CD4-positive, alpha-beta memory T cell (primary cell): ENCODE measurements around the gene KDM3A. TPM values are rescaled to one million over a fixed set of nuclear protein-coding genes. Genes with fewer than 3 reads are reported as not detected.

Source experiments
- CTCF ChIA-PET: fragments of 350-600 bp; sonication (Branson Sonifier 250); formaldehyde crosslinking; loops from one replicate; lab custom pipeline; 2021; ENCODE audit warnings: inconsistent platforms; ENCODE audit not compliant: partially characterized antibody; lab: Charles Lee
- POLR2A ChIA-PET: fragments of 350-600 bp; sonication (Branson Sonifier 250); formaldehyde crosslinking; loops from one replicate; lab custom pipeline; 2021; ENCODE audit not compliant: partially characterized antibody; lab: Charles Lee
- DNase-seq, 5 donors: peaks; one replicate each; pipeline versions ENCODE4 v3.0.0 to v3.0.0-alpha.2; 2020 to 2022; ENCODE audit warnings: mixed read lengths in 1 of 5
- H3K27ac ChIP-seq: one replicate; pipeline ENCODE4 v1.7.0; 2013; ENCODE audit warnings: low read depth, low read length
- H3K27me3 ChIP-seq: 2 replicates; pipeline ENCODE4 v1.7.0; 2013; ENCODE audit warnings: mild to moderate bottlenecking, low read length, moderate library complexity; ENCODE audit not compliant: insufficient read depth
- H3K36me3 ChIP-seq: 2 replicates; pipeline ENCODE4 v1.7.0; 2013; ENCODE audit warnings: mild to moderate bottlenecking, low read length, moderate library complexity; ENCODE audit not compliant: insufficient read depth
- H3K4me1 ChIP-seq: 2 replicates; pipeline ENCODE4 v1.7.0; 2013; ENCODE audit warnings: mild to moderate bottlenecking, low read length, moderate library complexity; ENCODE audit not compliant: insufficient read depth
- H3K4me3 ChIP-seq, 2 donors: one replicate each; pipeline ENCODE4 v1.7.0; 2013; ENCODE audit warnings: low read length in 2 of 2, mild to moderate bottlenecking in 1 of 2
- H3K9me3 ChIP-seq, 2 donors: one replicate each; pipeline ENCODE4 v1.7.0; 2013; ENCODE audit warnings: low read length in 2 of 2, control low read depth in 1 of 2; ENCODE audit not compliant: control insufficient read depth in 1 of 2
- H3K27ac Mint-ChIP-seq, 7 donors: one replicate each; pipeline ENCODE4 v1.8.0; 2020 to 2021; ENCODE audit warnings: mixed read lengths in 7 of 7, mild to moderate bottlenecking in 6 of 7, inconsistent platforms in 3 of 7, moderate library complexity in 3 of 7
- H3K27me3 Mint-ChIP-seq, 2 donors: one replicate each; pipeline ENCODE4 v1.8.0; 2020 to 2021; ENCODE audit warnings: mixed read lengths in 2 of 2
- H3K36me3 Mint-ChIP-seq, 2 donors: one replicate each; pipeline ENCODE4 v1.8.0; 2020 to 2021; ENCODE audit warnings: mixed read lengths in 2 of 2, inconsistent platforms in 1 of 2, mild to moderate bottlenecking in 1 of 2
- H3K4me1 Mint-ChIP-seq, 4 donors: one replicate each; pipeline ENCODE4 v1.8.0; 2020 to 2021; ENCODE audit warnings: mixed read lengths in 4 of 4, mild to moderate bottlenecking in 1 of 4
- H3K4me3 Mint-ChIP-seq, 8 donors: one replicate each; pipeline ENCODE4 v1.8.0; 2020 to 2021; ENCODE audit warnings: mixed read lengths in 8 of 8, mild to moderate bottlenecking in 7 of 8, moderate library complexity in 6 of 8, inconsistent platforms in 3 of 8
- H3K9me3 Mint-ChIP-seq, 8 donors: one replicate each; pipeline ENCODE4 v1.8.0; 2020 to 2021; ENCODE audit warnings: mixed read lengths in 8 of 8, mild to moderate bottlenecking in 5 of 8, inconsistent platforms in 3 of 8, moderate library complexity in 1 of 8
- intact Hi-C: fragments of 100-400 bp; cut with micrococcal nuclease; formaldehyde crosslinking; loops from one replicate; pipeline ENCODE4 v1.15.1; 2023
- polyA plus RNA-seq, 2 donors: library from polyadenylated mRNA; unstranded; fragments of 300-500 nt; fragmentation: Illumina TruSeq; gene quantifications; one replicate each; pipeline ENCODE4 v1.2.3, GENCODE V29; 2021
- total RNA-seq, 2 experiments: library from RNA; stranded (reverse); gene quantifications; one replicate each; pipeline ENCODE4 v1.2.3, GENCODE V29; 2021

KDM3A gene
- total and polyA plus RNA-seq, 4 experiments from 2014 or later, result 17.2 to 164 (median 99.1) TPM

DNA sequence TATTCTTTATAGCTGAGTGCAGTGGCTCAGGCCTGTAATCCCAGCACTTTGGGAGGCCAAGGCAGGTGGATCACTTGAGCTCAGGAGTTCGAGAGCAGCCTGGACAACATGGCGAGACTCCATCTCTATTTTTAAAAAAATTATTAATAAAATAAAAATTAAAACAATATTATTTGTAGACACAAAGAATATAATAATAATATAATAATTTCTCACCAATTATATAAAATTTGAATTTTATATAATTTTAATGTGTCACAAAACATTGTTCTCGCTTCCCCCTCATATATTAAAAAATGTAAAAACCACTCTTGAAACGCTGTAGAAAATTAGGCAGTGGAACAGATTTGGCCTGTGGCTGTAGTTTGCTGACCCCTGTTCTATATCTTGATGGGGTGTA, 5.6 kb upstream of the KDM3A start:
- intact Hi-C loops, result no loop called here
- CTCF ChIA-PET, result no interaction called here
- no peak for DNase-seq
- no peaks in the 10 kb centered on the region for H3K4me1 ChIP-seq
- H3K27ac Mint-ChIP-seq, result no peak overlapping the region
- H3K27me3 ChIP-seq, result no peaks in the 10 kb centered on the region
- H3K27ac ChIP-seq, result no peak overlapping the region
- peaks cover 3 to 5% (median 3%) of the 10 kb centered on the region in 4 donors for H3K4me1 Mint-ChIP-seq
- H3K9me3 Mint-ChIP-seq, result peaks cover 2 to 34% (median 22%) of the 10 kb centered on the region in 8 donors
- H3K9me3 ChIP-seq, result peaks cover 6 to 9% of the 10 kb centered on the region in 2 donors
- no peak overlapping the region for H3K4me3 Mint-ChIP-seq
- peaks cover 6 to 17% of the 10 kb centered on the region in 2 donors for H3K36me3 Mint-ChIP-seq
- H3K4me3 ChIP-seq, result no peak overlapping the region
- POLR2A ChIA-PET, result no interaction called here
- no peaks in the 10 kb centered on the region for H3K36me3 ChIP-seq
- peaks cover 2 to 5% of the 10 kb centered on the region in 2 donors for H3K27me3 Mint-ChIP-seq

- intact Hi-C loops, result no loop called here
- H3K4me3 ChIP-seq, result no peak overlapping the region
- POLR2A ChIA-PET, result no interaction called here
- no peak overlapping the region for H3K27ac Mint-ChIP-seq
- H3K4me3 Mint-ChIP-seq, result no peak overlapping the region
- H3K27me3 ChIP-seq, result no peaks in the 10 kb centered on the region
- CTCF ChIA-PET, result no interaction called here
- peaks cover 3 to 39% (median 26%) of the 10 kb centered on the region in 8 donors for H3K9me3 Mint-ChIP-seq
- no peak overlapping the region for H3K27ac ChIP-seq
- peaks cover 13 to 18% of the 10 kb centered on the region in 2 donors for H3K36me3 Mint-ChIP-seq
- H3K4me1 Mint-ChIP-seq, result peaks cover 5 to 12% (median 8%) of the 10 kb centered on the region in 4 donors
- H3K27me3 Mint-ChIP-seq, result peaks cover 4 to 9% of the 10 kb centered on the region in 2 donors
- H3K4me1 ChIP-seq, result no peaks in the 10 kb centered on the region
- no peaks in the 10 kb centered on the region for H3K36me3 ChIP-seq
- no peak for DNase-seq
- peaks cover 6 to 9% of the 10 kb centered on the region in 2 donors for H3K9me3 ChIP-seq
Measured at GRCh38 chr2:86436328-86436727, 4.8 kb upstream of the KDM3A start.

DNA sequence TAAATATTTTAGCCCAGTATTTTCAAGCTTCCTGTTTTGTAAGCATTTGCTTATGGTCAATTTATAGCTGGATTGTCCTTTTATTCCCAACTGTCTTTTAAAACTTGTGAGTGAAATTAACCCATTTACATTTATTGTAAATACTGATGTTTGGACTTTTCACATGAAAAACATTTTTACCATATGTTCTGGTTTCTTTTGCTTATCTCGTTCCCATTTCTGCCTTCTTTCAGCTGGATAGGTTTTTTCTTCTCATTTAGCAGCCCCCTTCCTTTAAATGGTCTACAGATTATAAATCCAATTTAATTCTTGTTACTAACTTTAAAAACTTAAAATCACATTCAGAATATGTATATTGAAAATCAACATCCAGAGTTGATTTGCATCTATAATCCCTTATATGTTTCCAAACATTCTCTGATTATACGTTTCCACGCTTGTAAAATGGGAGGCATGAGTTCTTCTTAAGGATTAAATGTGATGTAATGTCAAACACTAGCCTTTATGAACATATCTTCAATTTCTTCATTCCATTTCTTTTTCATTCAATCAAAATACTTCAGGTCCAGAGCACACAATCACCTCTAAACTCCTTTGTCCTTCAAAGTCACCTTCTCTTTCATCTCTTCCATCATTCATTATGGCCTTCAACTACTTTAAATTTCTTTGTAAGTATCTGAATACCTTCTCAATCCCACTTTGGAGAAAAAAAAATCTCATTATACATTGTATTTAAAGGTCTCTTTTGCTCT, 1.1 kb upstream of the KDM3A start:
- peaks cover 30 to 43% (median 38%) of the 10 kb centered on the region in 4 donors for H3K4me1 Mint-ChIP-seq
- no peak for DNase-seq
- POLR2A ChIA-PET, result interaction anchor here (0.7 to 4.4 kb wide), 35 partner anchors 9 to 1981 kb away, joined by 3 to 62 read pairs (median 11); partner anchors contain the start of genes CHMP3, IMMT, MRPL35 and POLR1A
- peaks cover 3 to 39% (median 25%) of the 10 kb centered on the region in 8 donors for H3K9me3 Mint-ChIP-seq
- H3K4me3 Mint-ChIP-seq, result peak overlapping the region; percentile 9 to 99 (median 92)
- Histone ChIP-seq H3K9me3 (peaks cover 6 to 9% of the 10 kb centered on the region in 2 donors), H3K27me3 (no peaks in the 10 kb centered on the region), H3K36me3 (no peaks in the 10 kb centered on the region), H3K4me1 (peaks cover 29% of the 10 kb centered on the region), H3K4me3 (no peak overlapping the region), H3K27ac (peak overlapping the region; percentile 83)
- CTCF ChIA-PET, result interaction anchor here (1.0 to 2.3 kb wide), 6 partner anchors 11 to 219 kb away, joined by 3 to 11 read pairs (median 4); no protein-coding TSS in a partner anchor
- peak overlapping the region; percentile 97 to 100 (median 98) for H3K27ac Mint-ChIP-seq
- peaks cover 2 to 9% of the 10 kb centered on the region in 2 donors for H3K27me3 Mint-ChIP-seq
- intact Hi-C loops, result loop anchor here (1.0 to 10.0 kb wide), 7 partner anchors 123 to 1111 kb away; partner anchors contain the start of genes CHMP3, ELMOD3, IMMT and RETSAT
- H3K36me3 Mint-ChIP-seq, result peaks cover 33 to 41% of the 10 kb centered on the region in 2 donors

DNA sequence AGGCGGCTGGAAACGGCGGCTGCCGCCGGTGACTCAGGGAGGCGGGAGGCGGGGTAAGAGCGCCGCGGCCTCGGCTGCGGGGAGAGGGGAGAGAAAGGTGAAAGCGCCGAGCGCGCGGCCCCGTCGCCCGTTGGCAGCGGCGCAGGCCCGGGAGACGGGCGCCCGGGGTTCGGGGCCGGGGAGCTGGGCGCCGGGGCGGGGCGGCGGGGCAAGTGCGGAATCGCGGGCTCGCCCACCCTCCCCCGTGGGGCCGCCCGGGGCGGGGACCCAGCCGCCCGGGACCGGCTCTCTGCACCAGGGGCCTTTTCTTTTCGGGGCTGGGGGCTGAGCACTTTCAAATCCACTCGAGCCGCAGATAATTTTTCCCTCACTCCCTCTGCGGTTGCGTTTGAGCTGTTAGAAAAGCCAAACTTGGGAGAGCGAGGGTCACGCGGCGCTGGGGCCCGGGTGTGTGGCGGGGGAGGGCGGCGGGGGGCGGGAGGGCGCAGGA, 266 bp downstream of the KDM3A start:
- ChIA-PET CTCF (interaction anchor here (1.0 to 2.4 kb wide), 12 partner anchors 8 to 220 kb away, joined by 3 to 11 read pairs (median 4); no protein-coding TSS in a partner anchor), POLR2A (interaction anchor here (0.9 to 4.4 kb wide), 44 partner anchors 8 to 1982 kb away, joined by 3 to 62 read pairs (median 8); partner anchors contain the start of genes CHMP3, ELMOD3, IMMT and MAT2A)
- peaks cover 43% of the 10 kb centered on the region for H3K4me1 ChIP-seq
- Mint-ChIP-seq H3K9me3 (peaks cover 3 to 39% (median 25%) of the 10 kb centered on the region in 8 donors), H3K27ac (peak overlapping the region; percentile 97 to 100 (median 98)), H3K4me1 (peaks cover 38 to 57% (median 50%) of the 10 kb centered on the region in 4 donors), H3K4me3 (peak overlapping the region; percentile 89 to 99 (median 94)), H3K27me3 (peaks cover 2 to 9% of the 10 kb centered on the region in 2 donors), H3K36me3 (peaks cover 33 to 49% of the 10 kb centered on the region in 2 donors)
- intact Hi-C loops, result loop anchor here (1.0 to 10.0 kb wide), 7 partner anchors 73 to 1113 kb away; partner anchors contain the start of genes ELMOD3, PTCD3, RETSAT and RNF103
- DNase-seq, result no peak
- H3K27ac ChIP-seq, result peak overlapping the region; percentile 83
- H3K9me3 ChIP-seq, result peaks cover 6 to 9% of the 10 kb centered on the region in 2 donors
- H3K4me3 ChIP-seq, result peak overlapping the region in 1 of 2 donors; percentile 94
- no peaks in the 10 kb centered on the region for H3K36me3 ChIP-seq
- no peaks in the 10 kb centered on the region for H3K27me3 ChIP-seq

DNA sequence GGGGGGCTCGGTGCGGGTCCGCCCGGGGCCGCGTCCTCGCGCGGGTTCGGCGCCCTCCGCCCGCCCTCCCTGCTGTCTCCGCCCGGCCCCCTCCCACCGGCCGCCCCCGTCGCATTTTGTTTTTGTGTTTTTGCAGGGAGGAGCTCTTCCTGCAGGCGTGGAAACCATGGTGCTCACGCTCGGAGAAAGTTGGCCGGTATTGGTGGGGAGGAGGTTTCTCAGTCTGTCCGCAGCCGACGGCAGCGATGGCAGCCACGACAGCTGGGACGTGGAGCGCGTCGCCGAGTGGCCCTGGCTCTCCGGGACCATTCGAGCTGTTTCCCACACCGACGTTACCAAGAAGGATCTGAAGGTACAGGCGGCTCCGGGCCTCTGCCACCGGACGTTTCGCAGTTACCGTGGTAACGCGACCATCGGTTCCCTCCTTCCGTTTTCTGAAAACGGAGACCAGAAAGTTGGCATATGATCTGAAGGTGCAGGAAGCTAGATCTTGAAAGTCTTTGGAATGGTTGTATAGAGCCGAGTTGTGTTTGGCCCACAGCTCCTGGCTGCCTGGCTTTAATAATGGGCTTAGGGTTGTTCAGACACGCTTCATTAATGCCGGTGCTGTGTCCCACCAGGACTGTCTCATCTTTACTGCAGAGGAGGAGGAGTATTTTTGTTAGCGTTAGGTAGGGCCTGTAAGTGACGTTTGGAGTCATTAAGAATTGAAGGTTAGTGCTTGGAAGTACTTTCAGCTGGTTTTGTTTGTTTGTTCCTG, 891 bp downstream of the KDM3A start:
- peaks cover 6 to 9% of the 10 kb centered on the region in 2 donors for H3K9me3 ChIP-seq
- intact Hi-C loops, result loop anchor here (1.0 to 10.0 kb wide), 8 partner anchors 27 to 1113 kb away; partner anchors contain the start of genes ELMOD3, PTCD3, RETSAT and RNF103
- Mint-ChIP-seq H3K4me1 (peaks cover 38 to 62% (median 53%) of the 10 kb centered on the region in 4 donors), H3K27ac (peak overlapping the region; percentile 98 to 99 (median 99)), H3K9me3 (peaks cover 3 to 33% (median 25%) of the 10 kb centered on the region in 8 donors), H3K4me3 (peak overlapping the region; percentile 94 to 99 (median 98)), H3K36me3 (peaks cover 29 to 49% of the 10 kb centered on the region in 2 donors), H3K27me3 (peaks cover 1 to 9% of the 10 kb centered on the region in 2 donors)
- ChIA-PET POLR2A (interaction anchor here (1.0 to 4.4 kb wide), 33 partner anchors 8 to 1536 kb away, joined by 3 to 62 read pairs (median 11); partner anchors contain the start of genes CHMP3, ELMOD3, IMMT and MAT2A), CTCF (interaction anchor here (1.0 to 2.4 kb wide), 7 partner anchors 7 to 221 kb away, joined by 3 to 11 read pairs (median 4); no protein-coding TSS in a partner anchor)
- peak overlapping the region; percentile 94 to 95 for H3K4me3 ChIP-seq
- H3K36me3 ChIP-seq, result no peaks in the 10 kb centered on the region
- H3K4me1 ChIP-seq, result peaks cover 49% of the 10 kb centered on the region
- H3K27ac ChIP-seq, result peak overlapping the region; percentile 83
- H3K27me3 ChIP-seq, result no peaks in the 10 kb centered on the region
- DNase-seq, result peak; percentile 72 to 85 (median 79)

DNA sequence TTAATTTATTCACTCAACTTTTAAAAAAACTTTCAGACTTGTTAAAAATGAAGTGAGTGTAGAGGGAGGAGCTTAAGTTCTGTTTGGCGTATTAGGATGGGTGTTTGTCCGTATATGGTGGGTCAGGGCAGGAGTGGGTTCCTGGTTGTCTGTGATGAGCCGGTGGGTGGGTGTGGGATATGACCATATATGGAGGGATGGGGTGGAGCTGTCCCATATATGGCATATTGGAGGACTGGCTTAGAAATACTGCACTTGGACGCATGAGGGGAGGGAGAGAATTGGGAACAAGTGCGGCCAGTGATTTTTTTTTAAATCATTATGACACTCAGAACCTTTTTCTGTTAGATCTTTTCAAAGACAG, 1.5 kb downstream of the KDM3A start:
- Mint-ChIP-seq H3K27ac (peak overlapping the region; percentile 98 to 99 (median 99)), H3K36me3 (peaks cover 30 to 53% of the 10 kb centered on the region in 2 donors), H3K27me3 (peaks cover 0 to 9% of the 10 kb centered on the region in 2 donors), H3K4me1 (peaks cover 42 to 68% (median 57%) of the 10 kb centered on the region in 4 donors), H3K4me3 (peak overlapping the region; percentile 94 to 99 (median 98)), H3K9me3 (peaks cover 3 to 29% (median 22%) of the 10 kb centered on the region in 8 donors)
- H3K9me3 ChIP-seq, result peaks cover 6 to 9% of the 10 kb centered on the region in 2 donors
- peaks cover 55% of the 10 kb centered on the region for H3K4me1 ChIP-seq
- H3K4me3 ChIP-seq, result peak overlapping the region; percentile 94 to 95
- no peaks in the 10 kb centered on the region for H3K36me3 ChIP-seq
- POLR2A ChIA-PET, result interaction anchor here (1.0 to 4.4 kb wide), 20 partner anchors 9 to 1116 kb away, joined by 3 to 62 read pairs (median 14); partner anchors contain the start of genes CHMP3, IMMT, POLR1A and PTCD3
- DNase-seq, result peak; percentile 73 to 93 (median 78)
- H3K27me3 ChIP-seq, result no peaks in the 10 kb centered on the region
- peak overlapping the region; percentile 83 for H3K27ac ChIP-seq
- intact Hi-C loops, result loop anchor here (2.0 to 10.0 kb wide), 4 partner anchors 26 to 1090 kb away; partner anchors contain the start of genes ELMOD3, RETSAT and TMEM150A
- CTCF ChIA-PET, result interaction anchor here (1.0 to 2.4 kb wide), 5 partner anchors 25 to 77 kb away, joined by 3 to 11 read pairs (median 4); no protein-coding TSS in a partner anchor
